KMS-11 (cell line): ENCODE data around the gene GPR31.
"Not testable (repeated sequence)": the region's sequence is repeated elsewhere in the genome, so short reads cannot be mapped to it uniquely, and the experiment has no call there.

ENCODE experiments used
- H2AFZ ChIP-seq: fragments of 200-600 bp; sonication (generic); 2 replicates; pipeline ENCODE4 v1.6.1; 2016; ENCODE audit warnings: antibody characterized with exemption, mixed run types, low read depth
- H3K27ac ChIP-seq: fragments of 200-600 bp; sonication (generic); 2 replicates; pipeline ENCODE4 v1.6.1; 2016; ENCODE audit warnings: mild to moderate bottlenecking, mixed run types
- H3K27me3 ChIP-seq: fragments of 200-600 bp; sonication (generic); 2 replicates; pipeline ENCODE4 v1.6.1; 2017; ENCODE audit warnings: mild to moderate bottlenecking, low read depth, mixed run types, moderate library complexity; ENCODE audit not compliant: insufficient read depth
- H3K36me3 ChIP-seq: fragments of 200-600 bp; sonication (generic); 2 replicates; pipeline ENCODE4 v1.6.1; 2017; ENCODE audit warnings: mild to moderate bottlenecking, mixed run types; ENCODE audit not compliant: insufficient read depth
- H3K4me1 ChIP-seq: fragments of 200-600 bp; sonication (generic); 2 replicates; pipeline ENCODE4 v1.6.1; 2016; ENCODE audit warnings: mild to moderate bottlenecking, low read depth, mixed run types; ENCODE audit not compliant: poor library complexity, severe bottlenecking
- H3K4me2 ChIP-seq: fragments of 200-600 bp; sonication (generic); 2 replicates; pipeline ENCODE4 v1.7.0; 2016; ENCODE audit warnings: mild to moderate bottlenecking, mixed run types
- H3K4me3 ChIP-seq: fragments of 200-600 bp; sonication (generic); IDR thresholded peaks from 2 replicates; pipeline ENCODE4 v1.6.1; 2017; ENCODE audit warnings: low read depth, low read length, mixed read lengths; ENCODE audit not compliant: insufficient read depth
- H3K79me2 ChIP-seq: fragments of 200-600 bp; sonication (generic); 2 replicates; pipeline ENCODE4 v1.6.1; 2016; ENCODE audit warnings: low read depth, mixed run types; ENCODE audit not compliant: insufficient read depth
- H3K9ac ChIP-seq: fragments of 200-600 bp; sonication (generic); 2 replicates; pipeline ENCODE4 v1.6.1; 2016; ENCODE audit warnings: mild to moderate bottlenecking, mixed run types
- H4K20me1 ChIP-seq: fragments of 200-600 bp; sonication (generic); 2 replicates; pipeline ENCODE4 v1.6.1; 2016; ENCODE audit warnings: mild to moderate bottlenecking, mixed run types; ENCODE audit not compliant: insufficient read depth
- TF ChIP-seq, protein P1 (sequence below): fragments of 200-600 bp; sonication (generic); conservative IDR thresholded peaks from 2 replicates; pipeline ENCODE4 v1.6.1; 2017; ENCODE audit warnings: low read depth, mild to moderate bottlenecking, antibody characterized with exemption, low read length, moderate library complexity, mixed read lengths

GPR31 gene, protein sequence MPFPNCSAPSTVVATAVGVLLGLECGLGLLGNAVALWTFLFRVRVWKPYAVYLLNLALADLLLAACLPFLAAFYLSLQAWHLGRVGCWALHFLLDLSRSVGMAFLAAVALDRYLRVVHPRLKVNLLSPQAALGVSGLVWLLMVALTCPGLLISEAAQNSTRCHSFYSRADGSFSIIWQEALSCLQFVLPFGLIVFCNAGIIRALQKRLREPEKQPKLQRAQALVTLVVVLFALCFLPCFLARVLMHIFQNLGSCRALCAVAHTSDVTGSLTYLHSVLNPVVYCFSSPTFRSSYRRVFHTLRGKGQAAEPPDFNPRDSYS

GRCh38 chr6:167157863-167158262, at the start of gene GPR31:
TSS of gene GPR31 (minus strand) at chr6:167157980. CDS start at chr6:167157831, 149 bp downstream.
- H3K79me2 ChIP-seq, result no peaks in the 10 kb centered on the region
- no peak within 1 kb of the TSS for H3K4me3 ChIP-seq
- peaks cover 1% of the 10 kb centered on the region for H3K4me1 ChIP-seq
- H4K20me1 ChIP-seq, result no peaks in the 10 kb centered on the region
- H3K27me3 ChIP-seq, result no peaks in the 10 kb centered on the region
- TF ChIP-seq, protein P1, sequence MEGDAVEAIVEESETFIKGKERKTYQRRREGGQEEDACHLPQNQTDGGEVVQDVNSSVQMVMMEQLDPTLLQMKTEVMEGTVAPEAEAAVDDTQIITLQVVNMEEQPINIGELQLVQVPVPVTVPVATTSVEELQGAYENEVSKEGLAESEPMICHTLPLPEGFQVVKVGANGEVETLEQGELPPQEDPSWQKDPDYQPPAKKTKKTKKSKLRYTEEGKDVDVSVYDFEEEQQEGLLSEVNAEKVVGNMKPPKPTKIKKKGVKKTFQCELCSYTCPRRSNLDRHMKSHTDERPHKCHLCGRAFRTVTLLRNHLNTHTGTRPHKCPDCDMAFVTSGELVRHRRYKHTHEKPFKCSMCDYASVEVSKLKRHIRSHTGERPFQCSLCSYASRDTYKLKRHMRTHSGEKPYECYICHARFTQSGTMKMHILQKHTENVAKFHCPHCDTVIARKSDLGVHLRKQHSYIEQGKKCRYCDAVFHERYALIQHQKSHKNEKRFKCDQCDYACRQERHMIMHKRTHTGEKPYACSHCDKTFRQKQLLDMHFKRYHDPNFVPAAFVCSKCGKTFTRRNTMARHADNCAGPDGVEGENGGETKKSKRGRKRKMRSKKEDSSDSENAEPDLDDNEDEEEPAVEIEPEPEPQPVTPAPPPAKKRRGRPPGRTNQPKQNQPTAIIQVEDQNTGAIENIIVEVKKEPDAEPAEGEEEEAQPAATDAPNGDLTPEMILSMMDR, result no peak
- H3K4me2 ChIP-seq, result no peak within 1 kb of the TSS
- no peak within 1 kb of the TSS for H3K9ac ChIP-seq
- no peak within 1 kb of the TSS for H3K27ac ChIP-seq
- no peaks in the 10 kb centered on the region for H3K36me3 ChIP-seq
- H2AFZ ChIP-seq, result no peak within 1 kb of the TSS

GRCh38 chr6:167207527-167207926, 49.7 kb upstream of the GPR31 start:
- H4K20me1 ChIP-seq, result no peaks in the 10 kb centered on the region
- H3K4me3 ChIP-seq, result no peak overlapping the region
- no peaks in the 10 kb centered on the region for H3K4me1 ChIP-seq

DNA sequence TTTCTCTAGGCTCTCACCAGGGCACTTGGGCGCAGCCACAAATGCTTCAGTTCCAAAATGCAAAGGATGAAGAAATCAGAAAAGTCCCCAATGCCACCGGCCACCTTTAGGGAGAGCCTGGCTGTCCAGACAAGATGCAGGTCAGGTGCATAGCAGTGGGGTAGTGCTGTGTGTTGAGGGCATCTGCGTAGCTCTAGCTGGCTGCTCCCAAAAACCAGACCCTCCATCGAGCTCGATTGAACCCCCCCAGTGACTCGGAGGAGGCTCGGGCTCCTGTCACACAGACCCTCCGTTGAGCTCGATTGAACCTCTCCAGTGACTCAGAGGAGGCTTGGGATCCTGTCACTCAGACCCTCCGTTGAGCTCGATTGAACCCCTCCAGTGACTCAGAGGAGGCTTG, 47.5 kb upstream of the GPR31 start:
- H3K4me3 ChIP-seq, H3K79me2 ChIP-seq, H3K4me1 ChIP-seq, H2AFZ ChIP-seq, H3K4me2 ChIP-seq, H4K20me1 ChIP-seq, H3K36me3 ChIP-seq, H3K27ac ChIP-seq, H3K27me3 ChIP-seq, H3K9ac ChIP-seq: not testable (repeated sequence)

More at GRCh38 chr6:167207527-167207926, 49.7 kb upstream of the GPR31 start:
- TF ChIP-seq, protein P1, result no peak
- no peak overlapping the region for H2AFZ ChIP-seq
- H3K4me2 ChIP-seq, result no peak overlapping the region
- H3K79me2 ChIP-seq, result no peaks in the 10 kb centered on the region
- H3K36me3 ChIP-seq, result no peaks in the 10 kb centered on the region
- no peak overlapping the region for H3K9ac ChIP-seq
- H3K27ac ChIP-seq, result no peak overlapping the region
- no peaks in the 10 kb centered on the region for H3K27me3 ChIP-seq

DNA sequence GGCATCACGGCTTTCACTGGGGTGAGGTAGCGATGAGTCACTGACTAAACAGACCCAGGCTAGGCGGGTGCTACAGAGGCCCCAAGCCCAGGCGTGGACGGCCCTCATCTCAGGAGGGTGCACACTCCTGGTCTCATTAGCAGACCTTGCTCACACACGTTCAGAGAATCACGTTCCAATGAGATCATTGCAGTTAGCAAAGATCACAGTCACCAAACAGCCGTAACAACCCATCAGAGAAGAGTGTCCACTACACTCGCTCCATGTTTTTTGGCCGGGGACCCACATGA, 46.2 kb upstream of the GPR31 start:
- H3K4me1 ChIP-seq, H3K4me3 ChIP-seq, H3K9ac ChIP-seq, H3K27me3 ChIP-seq, H2AFZ ChIP-seq, H3K36me3 ChIP-seq, H3K79me2 ChIP-seq, H3K4me2 ChIP-seq, H3K27ac ChIP-seq, H4K20me1 ChIP-seq: not testable (repeated sequence)

- H4K20me1 ChIP-seq, H3K27me3 ChIP-seq, H3K4me1 ChIP-seq, H2AFZ ChIP-seq, H3K36me3 ChIP-seq, H3K79me2 ChIP-seq, H3K27ac ChIP-seq, H3K4me2 ChIP-seq, H3K4me3 ChIP-seq, H3K9ac ChIP-seq: not testable (repeated sequence)
Observed at GRCh38 chr6:167203261-167204058, 45.7 kb upstream of the GPR31 start.

GRCh38 chr6:167202613-167203012, 44.8 kb upstream of the GPR31 start:
- H3K9ac ChIP-seq, H3K36me3 ChIP-seq, H3K27me3 ChIP-seq, H2AFZ ChIP-seq, H3K4me1 ChIP-seq, H3K27ac ChIP-seq, H3K4me2 ChIP-seq, H3K4me3 ChIP-seq, H3K79me2 ChIP-seq, H4K20me1 ChIP-seq: not testable (repeated sequence)
